Measurements from ENCODE around the gene PPP2CA. TPM values are rescaled to one million over a fixed set of nuclear protein-coding genes. Genes with fewer than 3 reads are reported as not detected.

Gene PPP2CA
- total and polyA plus RNA-seq, 2 experiments from 2014 or later = 184 to 223 TPM

DNA sequence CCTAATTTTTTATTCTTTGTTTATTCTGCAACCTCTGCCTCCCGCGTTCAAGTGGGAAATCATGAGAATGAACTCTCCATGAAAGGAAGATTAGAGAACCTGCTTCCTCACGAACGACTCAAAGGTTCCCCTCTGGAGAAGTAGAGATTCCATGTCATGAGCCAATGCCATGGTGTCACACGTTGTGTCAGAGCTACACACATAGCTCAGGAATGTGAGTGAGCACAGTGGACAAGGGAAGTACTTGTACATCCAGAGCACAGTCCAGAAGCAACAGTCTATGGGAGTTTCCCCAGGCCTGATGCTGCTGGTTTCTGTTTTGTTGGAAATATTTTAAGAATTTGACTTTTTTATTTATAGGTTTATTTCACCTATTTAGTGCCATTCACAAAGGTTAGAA, 26.8 kb upstream of the PPP2CA start:
- Histone ChIP-seq H3K9ac (no peak overlapping the region), H3K9me2 (ENCODE audit: insufficient read depth) (no peaks in the 10 kb centered on the region), H3K4me1 (ENCODE audit: insufficient read depth) (peaks cover 32% of the 10 kb centered on the region), H3K4me2 (ENCODE audit: unreplicated experiment) (peak overlapping the region; percentile 26), H3K79me2 (ENCODE audit: insufficient read depth) (no peaks in the 10 kb centered on the region), H3K36me3 (ENCODE audit: low read depth) (no peaks in the 10 kb centered on the region), H3K9me3 (ENCODE audit: low read depth) (no peaks in the 10 kb centered on the region), H3K27ac (peak overlapping the region; percentile 33), H3K27me3 (replicated peaks; ENCODE audit: insufficient read depth) (no peaks in the 10 kb centered on the region), H3F3A (ENCODE audit: insufficient read depth) (peaks cover 34% of the 10 kb centered on the region), H3K4me3 (no peak overlapping the region), H2AFZ (no peak overlapping the region), H4K20me1 (ENCODE audit: insufficient read depth) (no peaks in the 10 kb centered on the region)
- DNase-seq = peak; percentile 95
- TF ChIP-seq EZH2 (IDR thresholded peaks at IDR 0.05; ENCODE audit: insufficient read depth, poor library complexity, severe bottlenecking) (no peak), EZH2phosphoT487 (IDR thresholded peaks at IDR 0.05; ENCODE audit: insufficient read depth, low read depth) (no peak)
- in situ Hi-C loops (cut with MboI) = no loop called here
- WGBS, 2 experiments (ENCODE audit: low coverage in 1 of 2, low lambda C conversion rate in 2 of 2, missing lambda C conversion rate in 2 of 2) = 42 to 47% methylated on average over 5 of the region's 5 CpGs

DNA sequence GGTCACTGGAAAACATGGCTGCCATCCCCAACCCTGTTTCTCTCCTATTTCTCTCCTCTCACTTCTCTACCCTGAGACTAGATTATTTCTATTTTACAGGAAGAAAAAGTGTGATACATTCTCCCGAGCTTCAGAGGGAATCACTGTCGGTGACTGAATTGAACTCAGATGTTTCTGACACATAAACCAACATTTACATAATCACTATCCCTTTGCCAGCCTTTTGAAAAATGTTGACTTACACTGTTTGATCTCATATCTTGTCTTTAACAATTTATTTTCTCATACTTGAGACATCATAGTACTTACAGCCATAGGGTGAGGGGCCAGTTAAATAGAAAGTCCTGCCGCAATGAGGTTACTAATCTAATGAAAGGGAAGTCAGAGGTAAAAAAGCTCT, 25.1 kb upstream of the PPP2CA start:
- H4K20me1 ChIP-seq (ENCODE audit: insufficient read depth) = no peaks in the 10 kb centered on the region
- no peaks in the 10 kb centered on the region for H3K27me3 ChIP-seq (replicated peaks; ENCODE audit: insufficient read depth)
- H3K4me3 ChIP-seq = no peak overlapping the region
- peak; percentile 25 for DNase-seq
- peaks cover 41% of the 10 kb centered on the region for H3F3A ChIP-seq (ENCODE audit: insufficient read depth)
- no peaks in the 10 kb centered on the region for H3K9me2 ChIP-seq (ENCODE audit: insufficient read depth)
- no peak overlapping the region for H2AFZ ChIP-seq
- peaks cover 44% of the 10 kb centered on the region for H3K4me1 ChIP-seq (ENCODE audit: insufficient read depth)
- no peak overlapping the region for H3K4me2 ChIP-seq (ENCODE audit: unreplicated experiment)
- H3K79me2 ChIP-seq (ENCODE audit: insufficient read depth) = no peaks in the 10 kb centered on the region
- 51 to 56% methylated on average over 3 of the region's 3 CpGs for WGBS, 2 experiments (ENCODE audit: low coverage in 1 of 2, low lambda C conversion rate in 2 of 2, missing lambda C conversion rate in 2 of 2)
- TF ChIP-seq EZH2 (IDR thresholded peaks at IDR 0.05; ENCODE audit: insufficient read depth, poor library complexity, severe bottlenecking) (no peak), EZH2phosphoT487 (IDR thresholded peaks at IDR 0.05; ENCODE audit: insufficient read depth, low read depth) (no peak)
- H3K9ac ChIP-seq = no peak overlapping the region
- H3K36me3 ChIP-seq (ENCODE audit: low read depth) = no peaks in the 10 kb centered on the region
- H3K9me3 ChIP-seq (ENCODE audit: low read depth) = no peaks in the 10 kb centered on the region
- H3K27ac ChIP-seq = no peak overlapping the region
- in situ Hi-C loops (cut with MboI) = no loop called here

DNA sequence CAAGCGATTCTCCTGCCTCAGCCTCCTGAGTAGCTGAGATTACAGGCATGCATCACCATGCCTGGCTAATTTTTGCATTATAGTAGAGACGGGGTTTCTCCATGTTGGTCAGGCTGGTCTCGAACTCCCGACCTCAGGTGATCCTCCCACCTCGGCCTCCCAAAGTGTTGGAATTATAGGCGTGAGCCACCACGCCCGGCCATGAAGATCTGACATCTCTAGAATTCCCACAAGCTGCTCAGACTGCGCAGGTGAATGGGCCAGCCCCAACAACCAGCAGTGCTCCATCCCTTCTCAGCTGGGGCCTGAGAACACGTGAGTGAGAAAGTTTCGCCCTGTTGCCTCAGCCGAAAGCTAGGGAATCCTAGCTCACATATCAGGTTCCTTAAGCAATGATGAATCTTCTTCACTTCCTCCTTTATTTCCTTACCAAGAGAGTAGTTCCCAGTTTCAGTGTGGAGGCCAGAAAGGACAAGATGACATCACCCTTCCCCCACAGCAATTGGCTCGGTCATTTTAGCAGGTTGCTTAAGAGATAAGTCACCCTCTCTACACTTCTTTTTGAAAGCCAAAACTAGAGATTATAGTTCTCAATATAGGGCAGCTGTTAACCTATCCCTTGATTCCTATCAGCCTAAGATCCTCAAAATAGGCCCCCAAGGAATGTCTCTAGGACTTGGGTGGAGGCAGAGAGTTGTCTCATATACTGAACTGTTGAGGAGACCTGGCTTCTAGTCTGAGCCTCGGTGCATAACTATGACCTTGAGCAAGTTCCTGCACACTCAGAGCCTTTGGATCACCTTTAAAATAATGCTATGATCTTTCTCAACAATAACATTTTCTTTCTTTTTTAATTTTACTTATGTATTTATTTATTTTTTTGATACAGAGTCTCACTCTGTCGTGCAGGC, 23.9 kb upstream of the PPP2CA start:
- Histone ChIP-seq H2AFZ (no peak overlapping the region), H3K4me1 (ENCODE audit: insufficient read depth) (peaks cover 45% of the 10 kb centered on the region), H3K9me2 (ENCODE audit: insufficient read depth) (no peaks in the 10 kb centered on the region), H3K4me2 (ENCODE audit: unreplicated experiment) (no peak overlapping the region), H3K27me3 (replicated peaks; ENCODE audit: insufficient read depth) (no peaks in the 10 kb centered on the region), H3K36me3 (ENCODE audit: low read depth) (no peaks in the 10 kb centered on the region), H3K27ac (no peak overlapping the region), H3K9ac (no peak overlapping the region), H3K4me3 (no peak overlapping the region), H3F3A (ENCODE audit: insufficient read depth) (peaks cover 30% of the 10 kb centered on the region), H3K9me3 (ENCODE audit: low read depth) (no peaks in the 10 kb centered on the region), H3K79me2 (ENCODE audit: insufficient read depth) (no peaks in the 10 kb centered on the region), H4K20me1 (ENCODE audit: insufficient read depth) (no peaks in the 10 kb centered on the region)
- 92 to 93% methylated on average over 15 of the region's 15 CpGs for WGBS, 2 experiments (ENCODE audit: low coverage in 1 of 2, low lambda C conversion rate in 2 of 2, missing lambda C conversion rate in 2 of 2)
- TF ChIP-seq EZH2 (IDR thresholded peaks at IDR 0.05; ENCODE audit: insufficient read depth, poor library complexity, severe bottlenecking) = no peak
- TF ChIP-seq EZH2phosphoT487 (IDR thresholded peaks at IDR 0.05; ENCODE audit: insufficient read depth, low read depth) = no peak
- peak; percentile 42 for DNase-seq
- in situ Hi-C loops (cut with MboI) = no loop called here

DNA sequence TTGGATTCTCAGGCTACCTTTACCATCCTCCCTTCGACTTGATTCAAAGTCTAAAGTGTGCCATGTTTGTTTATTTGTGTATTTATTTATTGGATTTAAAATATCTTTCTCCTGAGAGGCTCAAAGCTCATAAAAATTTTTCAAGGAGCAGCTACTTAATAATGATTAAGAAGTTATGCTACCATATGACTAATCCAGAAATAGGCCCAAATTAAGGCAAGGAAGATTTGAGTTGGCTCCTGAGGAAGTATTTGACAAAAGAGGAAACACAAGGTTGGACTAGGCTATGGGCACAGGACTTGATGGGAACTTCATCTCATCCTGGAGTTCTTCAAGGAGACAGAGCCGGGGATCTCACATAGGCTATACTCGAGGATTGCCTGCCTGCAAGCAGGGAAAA, 22.4 kb upstream of the PPP2CA start:
- no peak for TF ChIP-seq EZH2 (IDR thresholded peaks at IDR 0.05; ENCODE audit: insufficient read depth, poor library complexity, severe bottlenecking)
- TF ChIP-seq EZH2phosphoT487 (IDR thresholded peaks at IDR 0.05; ENCODE audit: insufficient read depth, low read depth) = no peak
- H3K79me2 ChIP-seq (ENCODE audit: insufficient read depth) = no peaks in the 10 kb centered on the region
- peaks cover 46% of the 10 kb centered on the region for H3K4me1 ChIP-seq (ENCODE audit: insufficient read depth)
- H3K9ac ChIP-seq = no peak overlapping the region
- no peaks in the 10 kb centered on the region for H3K9me3 ChIP-seq (ENCODE audit: low read depth)
- in situ Hi-C loops (cut with MboI) = no loop called here
- H3K27ac ChIP-seq = peak overlapping the region; percentile 70
- no peak overlapping the region for H3K4me3 ChIP-seq
- no peaks in the 10 kb centered on the region for H3K36me3 ChIP-seq (ENCODE audit: low read depth)
- no peaks in the 10 kb centered on the region for H3K9me2 ChIP-seq (ENCODE audit: insufficient read depth)
- no peaks in the 10 kb centered on the region for H3K27me3 ChIP-seq (replicated peaks; ENCODE audit: insufficient read depth)
- peak overlapping the region; percentile 65 for H3K4me2 ChIP-seq (ENCODE audit: unreplicated experiment)
- no peaks in the 10 kb centered on the region for H4K20me1 ChIP-seq (ENCODE audit: insufficient read depth)
- H2AFZ ChIP-seq = no peak overlapping the region
- 65 to 66% methylated on average over 3 of the region's 3 CpGs for WGBS, 2 experiments (ENCODE audit: low coverage in 1 of 2, low lambda C conversion rate in 2 of 2, missing lambda C conversion rate in 2 of 2)
- peak; percentile 51 for DNase-seq
- peaks cover 30% of the 10 kb centered on the region for H3F3A ChIP-seq (ENCODE audit: insufficient read depth)

Measured in GM23248 (cell line).